Activated CD4-positive, alpha-beta T cell treated with anti-CD3 and anti-CD28 coated beads, Interleukin-2, amount 50 U/mL, for 4 hours (primary cell): ENCODE data around the gene PES1.
A peak's percentile ranks its signal among the peaks of the same experiment; 100 is the strongest.
"Not testable (repeated sequence)": the region's sequence is repeated elsewhere in the genome, so short reads cannot be mapped to it uniquely, and the experiment has no call there.

ENCODE experiments used
- DNase-seq, 2 experiments: peaks; one replicate each; pipeline ENCODE4 v3.0.0-alpha.2; 2020

PES1 gene

GRCh38 chr22:30607300-30607930 is 15.7 kb upstream of the PES1 start:
- no peak for DNase-seq

- peak in 1 of 2 experiments; percentile 12 for DNase-seq
Observed at GRCh38 chr22:30606455-30607299, 15.0 kb upstream of the PES1 start, which contains the start of gene TCN2. TCN2 (plus strand) TSS chr22:30607174; CDS start chr22:30607332, 158 bp downstream.

GRCh38 chr22:30605449-30606110 is 13.9 kb upstream of the PES1 start:
- peak; percentile 12 to 40 for DNase-seq

GRCh38 chr22:30604723-30605122 is 13.0 kb upstream of the PES1 start:
- DNase-seq: no peak

GRCh38 chr22:30603801-30604200 is 12.1 kb upstream of the PES1 start:
- no peak for DNase-seq

- no peak for DNase-seq
Observed at GRCh38 chr22:30602049-30602448, 10.3 kb upstream of the PES1 start.

GRCh38 chr22:30601464-30601863 is 9.8 kb upstream of the PES1 start:
- no peak for DNase-seq

- DNase-seq: no peak
Observed at GRCh38 chr22:30600921-30601320, 9.2 kb upstream of the PES1 start.

GRCh38 chr22:30598986-30599385 is 7.3 kb upstream of the PES1 start:
- no peak for DNase-seq

- no peak for DNase-seq
Observed at GRCh38 chr22:30596886-30597285, 5.2 kb upstream of the PES1 start.

- no peak for DNase-seq
Observed at GRCh38 chr22:30596199-30596598, 4.5 kb upstream of the PES1 start.

GRCh38 chr22:30592360-30592713 is 627 bp upstream of the PES1 start:
- not testable (repeated sequence) for DNase-seq

GRCh38 chr22:30591191-30591587 is 521 bp downstream of the PES1 start:
- no peak for DNase-seq

- no peak for DNase-seq
Observed at GRCh38 chr22:30586414-30586813, 5.3 kb downstream of the PES1 start.

- no peak for DNase-seq
Observed at GRCh38 chr22:30584441-30584840, 7.3 kb downstream of the PES1 start.

- DNase-seq: no peak
Observed at GRCh38 chr22:30582788-30583545, 8.7 kb downstream of the PES1 start.

GRCh38 chr22:30582051-30582450 is 9.7 kb downstream of the PES1 start:
- DNase-seq: no peak

- no peak for DNase-seq
Observed at GRCh38 chr22:30580896-30581295, 10.8 kb downstream of the PES1 start.

- no peak for DNase-seq
Observed at GRCh38 chr22:30578481-30578880, 13.2 kb downstream of the PES1 start.

- no peak for DNase-seq
Observed at GRCh38 chr22:30575859-30576258, 15.9 kb downstream of the PES1 start.

- no peak for DNase-seq
Observed at GRCh38 chr22:30574997-30575671, 16.6 kb downstream of the PES1 start.
